MCF 10A (cell line): Measurements from ENCODE around the gene ZNF316. TPM values are rescaled to one million over a fixed set of nuclear protein-coding genes. Genes with fewer than 3 reads are reported as not detected.
"Not testable (repeated sequence)": the region's sequence is repeated elsewhere in the genome, so short reads cannot be mapped to it uniquely, and the experiment has no call there.

ENCODE experiments used
- BruUV-seq: library from RNA; stranded (reverse); fragments of 400-500 nt; replicated peaks from 2 replicates; lab custom pipeline; 2021; lab: Mats Ljungman, UMichigan
- CTCF ChIA-PET: fragments of 300-600 bp; sonication (Branson Sonifier 250); formaldehyde crosslinking; extraction: SDS; loops from one replicate; lab custom pipeline; 2021; ENCODE audit warnings: antibody characterized with exemption, inconsistent platforms; lab: Yijun Ruan, JAX
- POLR2A ChIA-PET: fragments of 300-600, 350-650 bp; sonication (Branson Sonifier 250); formaldehyde crosslinking; extraction: SDS; loops from one replicate; lab custom pipeline; 2020; ENCODE audit warnings: antibody characterized with exemption, inconsistent platforms; lab: Yijun Ruan, JAX
- DNase-seq: peaks from one replicate; pipeline ENCODE4 v3.0.0-alpha.2; 2018; ENCODE audit not compliant: unreplicated experiment
- H3K27ac Mint-ChIP-seq: one replicate; pipeline ENCODE4 v1.8.0; 2022; ENCODE audit warnings: mild to moderate bottlenecking, low read depth, mixed read lengths; ENCODE audit not compliant: unreplicated experiment
- H3K27me3 Mint-ChIP-seq: one replicate; pipeline ENCODE4 v1.8.0; 2022; ENCODE audit warnings: mixed read lengths; ENCODE audit not compliant: insufficient read depth, unreplicated experiment
- H3K36me3 Mint-ChIP-seq: one replicate; pipeline ENCODE4 v1.8.0; 2022; ENCODE audit warnings: mild to moderate bottlenecking, moderate library complexity, mixed read lengths; ENCODE audit not compliant: insufficient read depth, unreplicated experiment
- H3K4me1 Mint-ChIP-seq: one replicate; pipeline ENCODE4 v1.8.0; 2022; ENCODE audit warnings: mixed read lengths; ENCODE audit not compliant: insufficient read depth, unreplicated experiment
- H3K4me3 Mint-ChIP-seq: one replicate; pipeline ENCODE4 v1.8.0; 2022; ENCODE audit warnings: mild to moderate bottlenecking, moderate library complexity, mixed read lengths; ENCODE audit not compliant: unreplicated experiment
- H3K9me3 Mint-ChIP-seq: one replicate; pipeline ENCODE4 v1.8.0; 2022; ENCODE audit warnings: mixed read lengths; ENCODE audit not compliant: unreplicated experiment
- CTCF ChIP-seq: fragments of 200-600 bp; IDR thresholded peaks from one replicate; pipeline ENCODE4 v1.8.0; 2022; ENCODE audit warnings: antibody characterized with exemption, mild to moderate bottlenecking; ENCODE audit not compliant: unreplicated experiment
- intact Hi-C: fragments of 100-400 bp; cut with micrococcal nuclease; formaldehyde crosslinking; loops from 2 replicates; pipeline ENCODE4 v1.14.1; 2022
- total RNA-seq: library from RNA; stranded (reverse); gene quantifications from 2 replicates; pipeline ENCODE4 v1.2.3, GENCODE V29; 2022

ZNF316 gene
- total RNA-seq, 1 experiment from 2014 or later = 27.1 TPM

- ChIA-PET CTCF (interaction anchor here (0.6 kb wide), 1 partner anchor 20 kb away, joined by 3 read pairs; no protein-coding TSS in a partner anchor), POLR2A (no interaction called here)
- no peaks in the 10 kb centered on the region for H3K4me1 Mint-ChIP-seq
- H3K36me3 Mint-ChIP-seq = peaks cover 46% of the 10 kb centered on the region
- DNase-seq = no peak
- no TSS peak for BruUV-seq
- no peaks in the 10 kb centered on the region for H3K27me3 Mint-ChIP-seq
- no peak overlapping the region for H3K4me3 Mint-ChIP-seq
- H3K27ac Mint-ChIP-seq = no peak overlapping the region
- TF ChIP-seq CTCF = no peak
- intact Hi-C loops = no loop called here
- H3K9me3 Mint-ChIP-seq = no peaks in the 10 kb centered on the region
These were observed 18.7 kb downstream of the ZNF316 start for GRCh38 chr7:6655636-6656385.

GRCh38 chr7:6656413-6656812, 19.3 kb downstream of the ZNF316 start:
- Mint-ChIP-seq H3K36me3 (peaks cover 40% of the 10 kb centered on the region), H3K4me3 (no peak overlapping the region), H3K9me3 (peaks cover 6% of the 10 kb centered on the region), H3K27ac (no peak overlapping the region), H3K4me1 (no peaks in the 10 kb centered on the region), H3K27me3 (no peaks in the 10 kb centered on the region)
- ChIA-PET POLR2A (no interaction called here), CTCF (no interaction called here)
- BruUV-seq = no TSS peak
- intact Hi-C loops = no loop called here
- DNase-seq = no peak
- TF ChIP-seq CTCF = no peak

GRCh38 chr7:6658618-6659345, 21.7 kb downstream of the ZNF316 start:
- H3K36me3 Mint-ChIP-seq = peaks cover 24% of the 10 kb centered on the region
- no TSS peak for BruUV-seq
- no peak overlapping the region for H3K4me3 Mint-ChIP-seq

GRCh38 chr7:6670851-6671250, 33.7 kb downstream of the ZNF316 start:
- H3K4me1 Mint-ChIP-seq, BruUV-seq, CTCF ChIA-PET, H3K4me3 Mint-ChIP-seq, H3K27me3 Mint-ChIP-seq, intact Hi-C loops, DNase-seq, POLR2A ChIA-PET, H3K27ac Mint-ChIP-seq, H3K36me3 Mint-ChIP-seq: not testable (repeated sequence)
- peaks cover 47% of the 10 kb centered on the region for H3K9me3 Mint-ChIP-seq

More at GRCh38 chr7:6658618-6659345, 21.7 kb downstream of the ZNF316 start:
- H3K27ac Mint-ChIP-seq = no peak overlapping the region
- no peak for DNase-seq
- peaks cover 7% of the 10 kb centered on the region for H3K9me3 Mint-ChIP-seq
- intact Hi-C loops = no loop called here
- no peaks in the 10 kb centered on the region for H3K27me3 Mint-ChIP-seq
- ChIA-PET CTCF (interaction anchor here (0.6 kb wide), 1 partner anchor 20 kb away, joined by 3 read pairs; no protein-coding TSS in a partner anchor), POLR2A (interaction anchor here (0.6 kb wide), 1 partner anchor 441 kb away, joined by 3 read pairs; no protein-coding TSS in a partner anchor)
- TF ChIP-seq CTCF = no peak
- no peaks in the 10 kb centered on the region for H3K4me1 Mint-ChIP-seq
